Measurements from ENCODE around the gene GLYR1.

DNA sequence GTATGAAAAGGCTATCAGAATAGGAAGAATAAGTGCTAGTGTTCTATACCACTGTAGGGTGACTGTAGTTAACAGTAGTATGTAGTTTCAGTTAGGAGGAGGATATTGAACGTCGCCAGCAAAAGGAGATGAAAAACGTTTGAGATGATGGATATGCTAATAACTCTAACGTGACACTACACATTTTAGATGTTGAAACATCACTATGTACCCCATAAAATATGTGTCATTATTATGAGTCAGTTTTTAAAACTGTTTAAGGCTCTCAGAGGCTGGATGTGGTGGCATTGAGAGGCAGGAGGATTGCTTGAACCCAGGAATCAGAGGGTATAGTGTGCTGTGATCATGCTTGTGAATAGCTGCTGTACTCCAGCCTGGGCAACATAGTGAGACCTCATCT is 32.0 kb upstream of the GLYR1 start:
- TF ChIP-seq, protein P1, sequence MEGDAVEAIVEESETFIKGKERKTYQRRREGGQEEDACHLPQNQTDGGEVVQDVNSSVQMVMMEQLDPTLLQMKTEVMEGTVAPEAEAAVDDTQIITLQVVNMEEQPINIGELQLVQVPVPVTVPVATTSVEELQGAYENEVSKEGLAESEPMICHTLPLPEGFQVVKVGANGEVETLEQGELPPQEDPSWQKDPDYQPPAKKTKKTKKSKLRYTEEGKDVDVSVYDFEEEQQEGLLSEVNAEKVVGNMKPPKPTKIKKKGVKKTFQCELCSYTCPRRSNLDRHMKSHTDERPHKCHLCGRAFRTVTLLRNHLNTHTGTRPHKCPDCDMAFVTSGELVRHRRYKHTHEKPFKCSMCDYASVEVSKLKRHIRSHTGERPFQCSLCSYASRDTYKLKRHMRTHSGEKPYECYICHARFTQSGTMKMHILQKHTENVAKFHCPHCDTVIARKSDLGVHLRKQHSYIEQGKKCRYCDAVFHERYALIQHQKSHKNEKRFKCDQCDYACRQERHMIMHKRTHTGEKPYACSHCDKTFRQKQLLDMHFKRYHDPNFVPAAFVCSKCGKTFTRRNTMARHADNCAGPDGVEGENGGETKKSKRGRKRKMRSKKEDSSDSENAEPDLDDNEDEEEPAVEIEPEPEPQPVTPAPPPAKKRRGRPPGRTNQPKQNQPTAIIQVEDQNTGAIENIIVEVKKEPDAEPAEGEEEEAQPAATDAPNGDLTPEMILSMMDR (IDR thresholded peaks at IDR 0.05), result no peak
- TF ChIP-seq POLR2AphosphoS5 (IDR thresholded peaks at IDR 0.05; ENCODE audit: low read depth, low read length) (no peak), TCF7L2 (IDR thresholded peaks at IDR 0.05; ENCODE audit: low read depth, low read length) (no peak), SIN3A (IDR thresholded peaks at IDR 0.05; ENCODE audit: borderline replicate concordance, insufficient read depth, low read depth, low read length) (no peak)
- TF ChIP-seq, protein P2, sequence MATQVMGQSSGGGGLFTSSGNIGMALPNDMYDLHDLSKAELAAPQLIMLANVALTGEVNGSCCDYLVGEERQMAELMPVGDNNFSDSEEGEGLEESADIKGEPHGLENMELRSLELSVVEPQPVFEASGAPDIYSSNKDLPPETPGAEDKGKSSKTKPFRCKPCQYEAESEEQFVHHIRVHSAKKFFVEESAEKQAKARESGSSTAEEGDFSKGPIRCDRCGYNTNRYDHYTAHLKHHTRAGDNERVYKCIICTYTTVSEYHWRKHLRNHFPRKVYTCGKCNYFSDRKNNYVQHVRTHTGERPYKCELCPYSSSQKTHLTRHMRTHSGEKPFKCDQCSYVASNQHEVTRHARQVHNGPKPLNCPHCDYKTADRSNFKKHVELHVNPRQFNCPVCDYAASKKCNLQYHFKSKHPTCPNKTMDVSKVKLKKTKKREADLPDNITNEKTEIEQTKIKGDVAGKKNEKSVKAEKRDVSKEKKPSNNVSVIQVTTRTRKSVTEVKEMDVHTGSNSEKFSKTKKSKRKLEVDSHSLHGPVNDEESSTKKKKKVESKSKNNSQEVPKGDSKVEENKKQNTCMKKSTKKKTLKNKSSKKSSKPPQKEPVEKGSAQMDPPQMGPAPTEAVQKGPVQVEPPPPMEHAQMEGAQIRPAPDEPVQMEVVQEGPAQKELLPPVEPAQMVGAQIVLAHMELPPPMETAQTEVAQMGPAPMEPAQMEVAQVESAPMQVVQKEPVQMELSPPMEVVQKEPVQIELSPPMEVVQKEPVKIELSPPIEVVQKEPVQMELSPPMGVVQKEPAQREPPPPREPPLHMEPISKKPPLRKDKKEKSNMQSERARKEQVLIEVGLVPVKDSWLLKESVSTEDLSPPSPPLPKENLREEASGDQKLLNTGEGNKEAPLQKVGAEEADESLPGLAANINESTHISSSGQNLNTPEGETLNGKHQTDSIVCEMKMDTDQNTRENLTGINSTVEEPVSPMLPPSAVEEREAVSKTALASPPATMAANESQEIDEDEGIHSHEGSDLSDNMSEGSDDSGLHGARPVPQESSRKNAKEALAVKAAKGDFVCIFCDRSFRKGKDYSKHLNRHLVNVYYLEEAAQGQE (IDR thresholded peaks at IDR 0.05; ENCODE audit: insufficient read depth in 1 of 2, low read depth in 2 of 2, low read length in 1 of 2), result no peak
